ENCODE measurements around the gene INTS11. TPM values are rescaled to one million over a fixed set of nuclear protein-coding genes. Genes with fewer than 3 reads are reported as not detected.

The INTS11 gene
- polyA plus RNA-seq, 1 experiment: 95.8 TPM

- CTCF ChIA-PET: interaction anchor here (1.0 to 2.7 kb wide), 3 partner anchors 11 to 213 kb away, joined by 3 to 13 read pairs (median 6); no protein-coding TSS in a partner anchor
- Histone ChIP-seq H3K27me3 (ENCODE audit: control insufficient read depth, insufficient read depth, low read length) (no peaks in the 10 kb centered on the region), H3K4me3 (ENCODE audit: low read depth, low read length) (no peak overlapping the region), H3K36me3 (ENCODE audit: control insufficient read depth, insufficient read depth, low read length) (peaks cover 11% of the 10 kb centered on the region)
- no peak for TF ChIP-seq CTCF (IDR thresholded peaks at IDR 0.05; ENCODE audit: insufficient read depth, low read depth, low read length)
- POLR2A ChIA-PET: no interaction called here
- no peak for DNase-seq (ENCODE audit: low read depth)
Observed at GRCh38 chr1:1335283-1335682, 10.8 kb upstream of the INTS11 start.

- Histone ChIP-seq H3K36me3 (ENCODE audit: control insufficient read depth, insufficient read depth, low read length) (peaks cover 10% of the 10 kb centered on the region), H3K27me3 (ENCODE audit: control insufficient read depth, insufficient read depth, low read length) (no peaks in the 10 kb centered on the region), H3K4me3 (ENCODE audit: low read depth, low read length) (no peak overlapping the region)
- no peak for TF ChIP-seq CTCF (IDR thresholded peaks at IDR 0.05; ENCODE audit: insufficient read depth, low read depth, low read length)
- CTCF ChIA-PET: interaction anchor here (1.0 to 2.7 kb wide), 2 partner anchors 12 to 212 kb away, joined by 3 to 13 read pairs; no protein-coding TSS in a partner anchor
- no peak for DNase-seq (ENCODE audit: low read depth)
- POLR2A ChIA-PET: no interaction called here
Observed at GRCh38 chr1:1334835-1335234, 10.4 kb upstream of the INTS11 start.

- Histone ChIP-seq H3K27me3 (ENCODE audit: control insufficient read depth, insufficient read depth, low read length) (no peaks in the 10 kb centered on the region), H3K36me3 (ENCODE audit: control insufficient read depth, insufficient read depth, low read length) (peaks cover 5% of the 10 kb centered on the region), H3K4me3 (ENCODE audit: low read depth, low read length) (no peak overlapping the region)
- no peak for DNase-seq (ENCODE audit: low read depth)
- CTCF ChIA-PET: no interaction called here
- no peak for TF ChIP-seq CTCF (IDR thresholded peaks at IDR 0.05; ENCODE audit: insufficient read depth, low read depth, low read length)
- POLR2A ChIA-PET: no interaction called here
Observed at GRCh38 chr1:1333551-1334241, 9.2 kb upstream of the INTS11 start.

- Histone ChIP-seq H3K4me3 (ENCODE audit: low read depth, low read length) (no peak overlapping the region), H3K36me3 (ENCODE audit: control insufficient read depth, insufficient read depth, low read length) (peaks cover 7% of the 10 kb centered on the region), H3K27me3 (ENCODE audit: control insufficient read depth, insufficient read depth, low read length) (no peaks in the 10 kb centered on the region)
- CTCF ChIA-PET: interaction anchor here (0.9 to 3.4 kb wide), 2 partner anchors 15 to 39 kb away, joined by 4 to 10 read pairs; no protein-coding TSS in a partner anchor
- no peak for TF ChIP-seq CTCF (IDR thresholded peaks at IDR 0.05; ENCODE audit: insufficient read depth, low read depth, low read length)
- POLR2A ChIA-PET: no interaction called here
- DNase-seq (ENCODE audit: low read depth): no peak
Observed at GRCh38 chr1:1332774-1333480, 8.5 kb upstream of the INTS11 start.

- H3K4me3 ChIP-seq (ENCODE audit: low read depth, low read length): no peak overlapping the region
- no peaks in the 10 kb centered on the region for H3K27me3 ChIP-seq (ENCODE audit: control insufficient read depth, insufficient read depth, low read length)
- no peak for DNase-seq (ENCODE audit: low read depth)
- POLR2A ChIA-PET: no interaction called here
- TF ChIP-seq CTCF (IDR thresholded peaks at IDR 0.05; ENCODE audit: insufficient read depth, low read depth, low read length): no peak
- CTCF ChIA-PET: interaction anchor here (0.5 to 3.4 kb wide), 4 partner anchors 16 to 295 kb away, joined by 3 to 10 read pairs (median 4); no protein-coding TSS in a partner anchor
- peaks cover 9% of the 10 kb centered on the region for H3K36me3 ChIP-seq (ENCODE audit: control insufficient read depth, insufficient read depth, low read length)
Observed at GRCh38 chr1:1332031-1332755, 7.7 kb upstream of the INTS11 start.
